HL-60 (cell line): ENCODE results near the gene TNPO3.

Source experiments
- TF ChIP-seq, protein P1 (sequence below): IDR thresholded peaks from 2 replicates; pipeline ENCODE4 v1.6.1; 2012; ENCODE audit warnings: low read depth; ENCODE audit not compliant: insufficient replicate concordance
- TF ChIP-seq, protein P2 (sequence below): IDR thresholded peaks from one replicate; pipeline ENCODE4 v1.5.1; 2011; ENCODE audit warnings: low read length, control low read depth, inconsistent platforms; ENCODE audit not compliant: insufficient read depth

DNA sequence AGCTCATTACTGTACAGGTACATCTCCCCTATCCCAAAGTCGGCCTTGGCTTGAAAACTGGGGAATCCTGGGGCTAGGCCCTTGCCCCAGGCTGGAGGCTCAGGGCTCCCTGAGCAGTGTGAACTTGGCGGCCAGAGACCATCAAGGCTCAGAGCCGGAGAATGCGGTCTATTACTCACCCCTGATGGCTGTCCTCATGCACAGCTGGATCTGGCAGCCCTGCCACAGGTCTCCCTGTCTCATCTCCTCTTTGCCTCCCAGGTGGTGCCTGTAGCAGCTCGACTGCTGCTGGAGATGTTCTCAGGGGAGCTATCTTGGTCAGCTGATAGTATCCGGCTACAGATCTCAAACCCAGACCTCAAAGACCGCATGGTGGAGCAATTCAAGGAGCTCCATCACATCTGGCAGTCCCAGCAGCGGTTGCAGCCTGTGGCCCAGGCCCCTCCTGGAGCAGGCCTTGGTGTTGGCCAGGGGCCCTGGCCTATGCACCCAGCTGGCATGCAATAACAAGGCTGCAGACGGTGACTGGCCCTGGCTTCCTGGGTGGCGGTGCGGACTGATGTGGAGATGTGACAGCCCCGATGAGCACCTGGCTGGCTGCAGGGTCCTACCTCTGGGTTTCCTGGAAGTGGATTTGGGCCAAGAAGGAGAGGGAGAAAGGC lies 106.5 kb downstream of the TNPO3 start:
- TF ChIP-seq, protein P1, sequence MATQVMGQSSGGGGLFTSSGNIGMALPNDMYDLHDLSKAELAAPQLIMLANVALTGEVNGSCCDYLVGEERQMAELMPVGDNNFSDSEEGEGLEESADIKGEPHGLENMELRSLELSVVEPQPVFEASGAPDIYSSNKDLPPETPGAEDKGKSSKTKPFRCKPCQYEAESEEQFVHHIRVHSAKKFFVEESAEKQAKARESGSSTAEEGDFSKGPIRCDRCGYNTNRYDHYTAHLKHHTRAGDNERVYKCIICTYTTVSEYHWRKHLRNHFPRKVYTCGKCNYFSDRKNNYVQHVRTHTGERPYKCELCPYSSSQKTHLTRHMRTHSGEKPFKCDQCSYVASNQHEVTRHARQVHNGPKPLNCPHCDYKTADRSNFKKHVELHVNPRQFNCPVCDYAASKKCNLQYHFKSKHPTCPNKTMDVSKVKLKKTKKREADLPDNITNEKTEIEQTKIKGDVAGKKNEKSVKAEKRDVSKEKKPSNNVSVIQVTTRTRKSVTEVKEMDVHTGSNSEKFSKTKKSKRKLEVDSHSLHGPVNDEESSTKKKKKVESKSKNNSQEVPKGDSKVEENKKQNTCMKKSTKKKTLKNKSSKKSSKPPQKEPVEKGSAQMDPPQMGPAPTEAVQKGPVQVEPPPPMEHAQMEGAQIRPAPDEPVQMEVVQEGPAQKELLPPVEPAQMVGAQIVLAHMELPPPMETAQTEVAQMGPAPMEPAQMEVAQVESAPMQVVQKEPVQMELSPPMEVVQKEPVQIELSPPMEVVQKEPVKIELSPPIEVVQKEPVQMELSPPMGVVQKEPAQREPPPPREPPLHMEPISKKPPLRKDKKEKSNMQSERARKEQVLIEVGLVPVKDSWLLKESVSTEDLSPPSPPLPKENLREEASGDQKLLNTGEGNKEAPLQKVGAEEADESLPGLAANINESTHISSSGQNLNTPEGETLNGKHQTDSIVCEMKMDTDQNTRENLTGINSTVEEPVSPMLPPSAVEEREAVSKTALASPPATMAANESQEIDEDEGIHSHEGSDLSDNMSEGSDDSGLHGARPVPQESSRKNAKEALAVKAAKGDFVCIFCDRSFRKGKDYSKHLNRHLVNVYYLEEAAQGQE = peak; percentile 25
- TF ChIP-seq, protein P2, sequence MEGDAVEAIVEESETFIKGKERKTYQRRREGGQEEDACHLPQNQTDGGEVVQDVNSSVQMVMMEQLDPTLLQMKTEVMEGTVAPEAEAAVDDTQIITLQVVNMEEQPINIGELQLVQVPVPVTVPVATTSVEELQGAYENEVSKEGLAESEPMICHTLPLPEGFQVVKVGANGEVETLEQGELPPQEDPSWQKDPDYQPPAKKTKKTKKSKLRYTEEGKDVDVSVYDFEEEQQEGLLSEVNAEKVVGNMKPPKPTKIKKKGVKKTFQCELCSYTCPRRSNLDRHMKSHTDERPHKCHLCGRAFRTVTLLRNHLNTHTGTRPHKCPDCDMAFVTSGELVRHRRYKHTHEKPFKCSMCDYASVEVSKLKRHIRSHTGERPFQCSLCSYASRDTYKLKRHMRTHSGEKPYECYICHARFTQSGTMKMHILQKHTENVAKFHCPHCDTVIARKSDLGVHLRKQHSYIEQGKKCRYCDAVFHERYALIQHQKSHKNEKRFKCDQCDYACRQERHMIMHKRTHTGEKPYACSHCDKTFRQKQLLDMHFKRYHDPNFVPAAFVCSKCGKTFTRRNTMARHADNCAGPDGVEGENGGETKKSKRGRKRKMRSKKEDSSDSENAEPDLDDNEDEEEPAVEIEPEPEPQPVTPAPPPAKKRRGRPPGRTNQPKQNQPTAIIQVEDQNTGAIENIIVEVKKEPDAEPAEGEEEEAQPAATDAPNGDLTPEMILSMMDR = no peak
